Osteoblast (primary cell): Measurements from ENCODE around the gene GDF9. TPM values are rescaled to one million over a fixed set of nuclear protein-coding genes. Genes with fewer than 3 reads are reported as not detected.

Source experiments
- DNase-seq: peaks from one replicate; pipeline ENCODE4 v3.0.0; 2011; ENCODE audit warnings: low spot score, mixed read lengths; ENCODE audit not compliant: insufficient read length; ENCODE audit errors: missing footprints
- H2AFZ ChIP-seq: 2 replicates; pipeline ENCODE4 v1.6.0; 2011; ENCODE audit warnings: mild to moderate bottlenecking, low read length
- H3K27ac ChIP-seq: 2 replicates; pipeline ENCODE4 v1.5.1; 2011; ENCODE audit warnings: mild to moderate bottlenecking, low read depth, low read length, moderate library complexity
- H3K27me3 ChIP-seq: 2 replicates; pipeline ENCODE4 v1.6.0; 2012; ENCODE audit warnings: mild to moderate bottlenecking, control low read depth, inconsistent platforms, low read length, moderate library complexity; ENCODE audit not compliant: insufficient read depth
- H3K36me3 ChIP-seq: 2 replicates; pipeline ENCODE4 v1.5.1; 2011; ENCODE audit warnings: mild to moderate bottlenecking, low read length, control low read depth, moderate library complexity; ENCODE audit not compliant: insufficient read depth
- H3K4me1 ChIP-seq: 2 replicates; pipeline ENCODE4 v1.5.1; 2011; ENCODE audit warnings: mild to moderate bottlenecking, low read length, control low read depth, moderate library complexity; ENCODE audit not compliant: insufficient read depth
- H3K4me2 ChIP-seq: 2 replicates; pipeline ENCODE4 v1.6.0; 2011; ENCODE audit warnings: mild to moderate bottlenecking, low read length; ENCODE audit not compliant: insufficient read depth
- H3K4me3 ChIP-seq: fragments of 200-600 bp; sonication (generic); 3 replicates; pipeline ENCODE4 v1.5.1; 2012; ENCODE audit warnings: mild to moderate bottlenecking, low read length, inconsistent platforms; ENCODE audit not compliant: insufficient read depth
- H3K79me2 ChIP-seq: 2 replicates; pipeline ENCODE4 v1.6.0; 2012; ENCODE audit warnings: mild to moderate bottlenecking, low read length, control low read depth, inconsistent platforms; ENCODE audit not compliant: insufficient read depth
- H3K9me3 ChIP-seq: 2 replicates; pipeline ENCODE4 v1.5.1; 2011; ENCODE audit warnings: low read depth, low read length, control low read depth
- H4K20me1 ChIP-seq: 2 replicates; pipeline ENCODE4 v1.6.0; 2012; ENCODE audit warnings: mild to moderate bottlenecking, low read length, control low read depth; ENCODE audit not compliant: insufficient read depth
- total RNA-seq: library from RNA; depleted of rRNA; stranded (reverse); fragments of >200 nt; gene quantifications from 2 replicates; pipeline ENCODE4 v1.2.3, GENCODE V29; 2012
- TF ChIP-seq, protein P1 (sequence below): IDR thresholded peaks from 2 replicates; pipeline ENCODE4 v1.5.1; 2011; ENCODE audit warnings: mild to moderate bottlenecking, low read depth, low read length, moderate library complexity; ENCODE audit errors: extremely low read depth

Gene GDF9
- total RNA-seq, 1 donor = 0.36 TPM

GRCh38 chr5:132905938-132906337 is 39.7 kb upstream of the GDF9 start:
- H3K36me3 ChIP-seq = peaks cover 52% of the 10 kb centered on the region

DNA sequence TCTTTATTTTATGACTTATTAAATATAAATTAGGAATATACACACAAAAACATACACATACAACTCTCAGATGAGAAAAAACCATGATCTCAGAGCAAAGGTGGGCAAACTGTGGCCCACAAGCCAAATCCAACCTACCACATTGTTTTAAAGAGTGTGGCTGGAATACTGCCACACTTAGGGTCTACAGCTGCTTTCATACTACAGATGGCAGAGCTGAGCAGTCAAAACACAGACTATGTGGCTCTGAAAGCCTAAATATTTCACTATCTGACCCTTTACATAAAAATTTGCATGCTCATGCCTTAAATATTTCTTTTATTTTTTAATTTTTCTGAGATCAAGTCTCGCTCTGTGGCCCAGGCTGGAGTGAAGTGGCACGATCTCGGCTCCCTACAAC is 35.5 kb upstream of the GDF9 start:
- H4K20me1 ChIP-seq = peaks cover 21% of the 10 kb centered on the region

More at GRCh38 chr5:132905938-132906337, 39.7 kb upstream of the GDF9 start:
- H3K27ac ChIP-seq = no peak overlapping the region
- H3K4me1 ChIP-seq = peaks cover 4% of the 10 kb centered on the region
- H3K27me3 ChIP-seq = no peaks in the 10 kb centered on the region
- no peak overlapping the region for H3K4me3 ChIP-seq
- H3K79me2 ChIP-seq = peaks cover 87% of the 10 kb centered on the region
- peaks cover 47% of the 10 kb centered on the region for H4K20me1 ChIP-seq
- no peaks in the 10 kb centered on the region for H3K9me3 ChIP-seq
- no peak for DNase-seq
- no peak overlapping the region for H2AFZ ChIP-seq
- TF ChIP-seq, protein P1, sequence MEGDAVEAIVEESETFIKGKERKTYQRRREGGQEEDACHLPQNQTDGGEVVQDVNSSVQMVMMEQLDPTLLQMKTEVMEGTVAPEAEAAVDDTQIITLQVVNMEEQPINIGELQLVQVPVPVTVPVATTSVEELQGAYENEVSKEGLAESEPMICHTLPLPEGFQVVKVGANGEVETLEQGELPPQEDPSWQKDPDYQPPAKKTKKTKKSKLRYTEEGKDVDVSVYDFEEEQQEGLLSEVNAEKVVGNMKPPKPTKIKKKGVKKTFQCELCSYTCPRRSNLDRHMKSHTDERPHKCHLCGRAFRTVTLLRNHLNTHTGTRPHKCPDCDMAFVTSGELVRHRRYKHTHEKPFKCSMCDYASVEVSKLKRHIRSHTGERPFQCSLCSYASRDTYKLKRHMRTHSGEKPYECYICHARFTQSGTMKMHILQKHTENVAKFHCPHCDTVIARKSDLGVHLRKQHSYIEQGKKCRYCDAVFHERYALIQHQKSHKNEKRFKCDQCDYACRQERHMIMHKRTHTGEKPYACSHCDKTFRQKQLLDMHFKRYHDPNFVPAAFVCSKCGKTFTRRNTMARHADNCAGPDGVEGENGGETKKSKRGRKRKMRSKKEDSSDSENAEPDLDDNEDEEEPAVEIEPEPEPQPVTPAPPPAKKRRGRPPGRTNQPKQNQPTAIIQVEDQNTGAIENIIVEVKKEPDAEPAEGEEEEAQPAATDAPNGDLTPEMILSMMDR = no peak
- H3K4me2 ChIP-seq = no peak overlapping the region

DNA sequence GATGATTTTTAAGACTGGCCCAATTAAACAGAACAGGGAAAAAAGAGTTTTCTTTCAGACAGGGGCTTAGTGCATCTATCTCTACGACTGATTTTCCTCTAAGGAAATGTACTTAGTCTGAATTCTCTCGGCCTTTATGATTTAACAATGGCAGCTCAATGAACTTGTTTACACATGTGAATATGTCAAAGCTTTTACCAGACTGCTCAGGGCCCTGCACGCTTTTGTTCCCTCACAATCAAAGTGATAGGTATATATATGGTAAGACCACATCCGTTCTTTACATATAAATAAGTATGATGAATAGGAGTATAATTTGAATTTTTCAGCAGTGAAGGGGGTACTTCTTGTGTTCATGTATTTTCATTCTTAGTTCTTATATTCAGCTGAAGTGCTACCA is 34.8 kb upstream of the GDF9 start:
- H3K36me3 ChIP-seq = peaks cover 69% of the 10 kb centered on the region
- peaks cover 18% of the 10 kb centered on the region for H4K20me1 ChIP-seq

More for the DNA sequence above, 35.5 kb upstream of the GDF9 start:
- TF ChIP-seq, protein P1 = no peak
- H2AFZ ChIP-seq = no peak overlapping the region
- no peaks in the 10 kb centered on the region for H3K4me1 ChIP-seq
- no peak overlapping the region for H3K4me2 ChIP-seq
- no peak overlapping the region for H3K4me3 ChIP-seq
- H3K27ac ChIP-seq = no peak overlapping the region
- no peaks in the 10 kb centered on the region for H3K27me3 ChIP-seq
- DNase-seq = no peak
- peaks cover 62% of the 10 kb centered on the region for H3K36me3 ChIP-seq
- peaks cover 76% of the 10 kb centered on the region for H3K79me2 ChIP-seq
- H3K9me3 ChIP-seq = no peaks in the 10 kb centered on the region

GRCh38 chr5:132898094-132898493 is 31.8 kb upstream of the GDF9 start:
- DNase-seq = no peak
- Histone ChIP-seq H3K4me3 (no peak overlapping the region), H4K20me1 (peaks cover 7% of the 10 kb centered on the region), H3K4me1 (no peaks in the 10 kb centered on the region), H3K27me3 (no peaks in the 10 kb centered on the region), H3K9me3 (no peaks in the 10 kb centered on the region), H2AFZ (no peak overlapping the region), H3K4me2 (no peak overlapping the region), H3K36me3 (peaks cover 78% of the 10 kb centered on the region), H3K79me2 (peaks cover 70% of the 10 kb centered on the region), H3K27ac (no peak overlapping the region)
- TF ChIP-seq, protein P1 = no peak

More for the DNA sequence above, 34.8 kb upstream of the GDF9 start:
- no peaks in the 10 kb centered on the region for H3K9me3 ChIP-seq
- no peaks in the 10 kb centered on the region for H3K4me1 ChIP-seq
- TF ChIP-seq, protein P1 = no peak
- H3K27me3 ChIP-seq = no peaks in the 10 kb centered on the region
- no peak overlapping the region for H2AFZ ChIP-seq
- no peak for DNase-seq
- peaks cover 76% of the 10 kb centered on the region for H3K79me2 ChIP-seq
- H3K27ac ChIP-seq = no peak overlapping the region
- no peak overlapping the region for H3K4me3 ChIP-seq
- no peak overlapping the region for H3K4me2 ChIP-seq
